Measurements from ENCODE around the gene ARSB.

DNA sequence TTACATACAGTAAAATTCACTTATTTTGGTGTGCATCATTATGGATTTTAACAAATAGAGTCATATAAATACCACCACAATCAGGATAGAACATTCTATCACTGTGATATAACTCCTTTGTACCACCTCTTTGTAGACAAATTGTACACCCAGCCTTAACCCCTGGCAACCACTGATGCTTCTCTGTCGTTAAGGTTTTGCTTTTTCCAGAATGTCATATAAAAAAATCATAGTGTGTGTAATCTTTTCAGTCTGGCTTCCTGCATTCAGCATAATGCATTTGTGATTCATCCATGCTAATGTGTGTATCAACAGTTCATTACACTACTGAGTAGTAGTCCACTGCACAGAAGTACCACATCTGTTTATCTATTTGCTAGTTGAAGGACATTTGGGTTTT is 81.2 kb downstream of the ARSB start:
- TF ChIP-seq GATA2 (CRISPR knock-in tag; IDR thresholded peaks at IDR 0.05): no peak
- TF ChIP-seq, protein P1, sequence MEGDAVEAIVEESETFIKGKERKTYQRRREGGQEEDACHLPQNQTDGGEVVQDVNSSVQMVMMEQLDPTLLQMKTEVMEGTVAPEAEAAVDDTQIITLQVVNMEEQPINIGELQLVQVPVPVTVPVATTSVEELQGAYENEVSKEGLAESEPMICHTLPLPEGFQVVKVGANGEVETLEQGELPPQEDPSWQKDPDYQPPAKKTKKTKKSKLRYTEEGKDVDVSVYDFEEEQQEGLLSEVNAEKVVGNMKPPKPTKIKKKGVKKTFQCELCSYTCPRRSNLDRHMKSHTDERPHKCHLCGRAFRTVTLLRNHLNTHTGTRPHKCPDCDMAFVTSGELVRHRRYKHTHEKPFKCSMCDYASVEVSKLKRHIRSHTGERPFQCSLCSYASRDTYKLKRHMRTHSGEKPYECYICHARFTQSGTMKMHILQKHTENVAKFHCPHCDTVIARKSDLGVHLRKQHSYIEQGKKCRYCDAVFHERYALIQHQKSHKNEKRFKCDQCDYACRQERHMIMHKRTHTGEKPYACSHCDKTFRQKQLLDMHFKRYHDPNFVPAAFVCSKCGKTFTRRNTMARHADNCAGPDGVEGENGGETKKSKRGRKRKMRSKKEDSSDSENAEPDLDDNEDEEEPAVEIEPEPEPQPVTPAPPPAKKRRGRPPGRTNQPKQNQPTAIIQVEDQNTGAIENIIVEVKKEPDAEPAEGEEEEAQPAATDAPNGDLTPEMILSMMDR (IDR thresholded peaks at IDR 0.05): no peak
- no peak for TF ChIP-seq JUND (IDR thresholded peaks at IDR 0.05)
- TF ChIP-seq POLR2AphosphoS5 (IDR thresholded peaks at IDR 0.05; ENCODE audit: low read depth, low read length): no peak
- no peak for TF ChIP-seq TAF1 (IDR thresholded peaks at IDR 0.05; ENCODE audit: borderline replicate concordance, low read depth, low read length)
- TF ChIP-seq, protein P2, sequence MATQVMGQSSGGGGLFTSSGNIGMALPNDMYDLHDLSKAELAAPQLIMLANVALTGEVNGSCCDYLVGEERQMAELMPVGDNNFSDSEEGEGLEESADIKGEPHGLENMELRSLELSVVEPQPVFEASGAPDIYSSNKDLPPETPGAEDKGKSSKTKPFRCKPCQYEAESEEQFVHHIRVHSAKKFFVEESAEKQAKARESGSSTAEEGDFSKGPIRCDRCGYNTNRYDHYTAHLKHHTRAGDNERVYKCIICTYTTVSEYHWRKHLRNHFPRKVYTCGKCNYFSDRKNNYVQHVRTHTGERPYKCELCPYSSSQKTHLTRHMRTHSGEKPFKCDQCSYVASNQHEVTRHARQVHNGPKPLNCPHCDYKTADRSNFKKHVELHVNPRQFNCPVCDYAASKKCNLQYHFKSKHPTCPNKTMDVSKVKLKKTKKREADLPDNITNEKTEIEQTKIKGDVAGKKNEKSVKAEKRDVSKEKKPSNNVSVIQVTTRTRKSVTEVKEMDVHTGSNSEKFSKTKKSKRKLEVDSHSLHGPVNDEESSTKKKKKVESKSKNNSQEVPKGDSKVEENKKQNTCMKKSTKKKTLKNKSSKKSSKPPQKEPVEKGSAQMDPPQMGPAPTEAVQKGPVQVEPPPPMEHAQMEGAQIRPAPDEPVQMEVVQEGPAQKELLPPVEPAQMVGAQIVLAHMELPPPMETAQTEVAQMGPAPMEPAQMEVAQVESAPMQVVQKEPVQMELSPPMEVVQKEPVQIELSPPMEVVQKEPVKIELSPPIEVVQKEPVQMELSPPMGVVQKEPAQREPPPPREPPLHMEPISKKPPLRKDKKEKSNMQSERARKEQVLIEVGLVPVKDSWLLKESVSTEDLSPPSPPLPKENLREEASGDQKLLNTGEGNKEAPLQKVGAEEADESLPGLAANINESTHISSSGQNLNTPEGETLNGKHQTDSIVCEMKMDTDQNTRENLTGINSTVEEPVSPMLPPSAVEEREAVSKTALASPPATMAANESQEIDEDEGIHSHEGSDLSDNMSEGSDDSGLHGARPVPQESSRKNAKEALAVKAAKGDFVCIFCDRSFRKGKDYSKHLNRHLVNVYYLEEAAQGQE (IDR thresholded peaks at IDR 0.05; ENCODE audit: low read depth, low read length): no peak

All from SK-N-SH (cell line).